ENCODE measurements around the gene BDH2. TPM values are rescaled to one million over a fixed set of nuclear protein-coding genes. Genes with fewer than 3 reads are reported as not detected.

BDH2 gene
- total RNA-seq, 1 experiment from 2014 or later = 19.7 TPM

DNA sequence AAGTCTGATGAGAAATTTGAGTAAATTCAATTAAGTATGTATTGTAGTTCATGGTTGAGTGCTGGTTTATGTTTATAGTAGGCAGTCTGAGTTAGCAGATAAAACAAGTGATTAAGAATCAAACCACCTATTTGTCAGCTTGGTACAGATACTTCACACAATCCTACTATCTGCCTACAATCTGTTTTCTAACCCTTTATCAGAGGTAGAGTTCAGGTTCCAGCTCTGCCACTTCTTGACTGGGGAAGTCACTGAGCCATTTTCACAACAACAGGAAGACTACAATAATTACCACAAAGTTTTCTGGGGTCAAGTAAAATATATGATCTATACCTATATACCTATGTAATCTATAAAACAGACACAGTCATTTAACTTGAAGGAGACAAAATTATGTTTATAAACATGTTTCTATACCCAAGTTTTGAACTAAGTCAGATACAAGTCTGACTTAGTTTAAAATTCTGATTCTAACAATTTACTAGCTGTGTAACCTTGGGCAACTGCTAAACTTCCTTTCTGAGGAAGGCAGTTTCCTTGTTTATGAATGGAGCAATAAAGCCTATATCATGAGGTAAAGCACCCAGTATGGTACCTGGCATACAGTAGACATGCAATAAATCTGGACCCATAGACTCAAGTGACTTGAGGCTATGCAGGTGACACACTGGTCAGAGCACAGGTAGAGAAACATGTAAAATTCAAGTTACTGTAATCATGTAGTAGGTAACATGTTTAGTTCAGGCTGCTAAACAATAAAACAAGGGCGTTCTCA lies 37.2 kb upstream of the BDH2 start:
- H3K9me3 Mint-ChIP-seq (ENCODE audit: unreplicated experiment) = no peaks in the 10 kb centered on the region
- peaks cover 41% of the 10 kb centered on the region for H3K36me3 Mint-ChIP-seq (ENCODE audit: insufficient read depth, unreplicated experiment)
- no peaks in the 10 kb centered on the region for H3K27me3 Mint-ChIP-seq (ENCODE audit: insufficient read depth, unreplicated experiment)
- H3K4me3 Mint-ChIP-seq (ENCODE audit: unreplicated experiment) = no peak overlapping the region
- no peak overlapping the region for H3K27ac Mint-ChIP-seq (ENCODE audit: unreplicated experiment)
- no peak overlapping the region for H3K4me3 ChIP-seq (ENCODE audit: low read depth, low read length)
- no peak for TF ChIP-seq CTCF (IDR thresholded peaks at IDR 0.05; ENCODE audit: insufficient read depth in 1 of 2, low read depth in 1 of 2, low read length in 1 of 2, severe bottlenecking in 1 of 2, unreplicated experiment in 1 of 2)
- no TSS peak for BruUV-seq (replicated peaks)
- no peaks in the 10 kb centered on the region for H3K9me3 ChIP-seq
- POLR2A ChIA-PET = no interaction called here
- intact Hi-C loops (cut with micrococcal nuclease; ENCODE audit: unreplicated experiment) = no loop called here
- no peaks in the 10 kb centered on the region for H3K4me1 ChIP-seq
- CTCF ChIA-PET = no interaction called here
- no peaks in the 10 kb centered on the region for H3K27me3 ChIP-seq (replicated peaks; ENCODE audit: control insufficient read depth, insufficient read depth, low read length)
- H3K4me1 Mint-ChIP-seq (ENCODE audit: low read depth, unreplicated experiment) = no peaks in the 10 kb centered on the region
- no peaks in the 10 kb centered on the region for H3K36me3 ChIP-seq (ENCODE audit: control insufficient read depth, insufficient read depth, low read length)
- no peak for DNase-seq

DNA sequence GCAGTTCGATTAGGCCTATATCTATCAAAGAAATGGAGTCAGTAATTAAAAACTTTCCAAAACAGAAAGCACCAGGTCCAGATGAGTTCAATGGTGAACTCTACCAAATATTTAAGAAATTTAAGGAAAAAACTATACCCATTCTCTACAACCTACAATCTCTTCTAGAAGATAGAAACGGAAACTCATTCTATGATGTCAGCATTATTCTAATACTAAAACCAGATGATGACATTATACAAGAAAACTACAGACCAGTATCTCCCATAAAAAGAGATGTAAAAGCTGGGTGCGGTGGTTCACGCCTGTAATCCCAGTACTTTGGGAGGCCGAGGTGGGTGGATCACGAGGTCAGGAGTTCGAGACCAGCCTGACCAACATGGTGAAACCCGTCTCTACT lies 29.5 kb upstream of the BDH2 start:
- Histone ChIP-seq H3K9me3 (no peaks in the 10 kb centered on the region), H3K27me3 (replicated peaks; ENCODE audit: control insufficient read depth, insufficient read depth, low read length) (no peaks in the 10 kb centered on the region), H3K36me3 (ENCODE audit: control insufficient read depth, insufficient read depth, low read length) (no peaks in the 10 kb centered on the region), H3K4me3 (ENCODE audit: low read depth, low read length) (no peak overlapping the region), H3K4me1 (no peaks in the 10 kb centered on the region)
- no TSS peak for BruUV-seq (replicated peaks)
- ChIA-PET CTCF (no interaction called here), POLR2A (no interaction called here)
- Mint-ChIP-seq H3K4me1 (ENCODE audit: low read depth, unreplicated experiment) (no peaks in the 10 kb centered on the region), H3K27ac (ENCODE audit: unreplicated experiment) (no peak overlapping the region), H3K9me3 (ENCODE audit: unreplicated experiment) (no peaks in the 10 kb centered on the region), H3K27me3 (ENCODE audit: insufficient read depth, unreplicated experiment) (no peaks in the 10 kb centered on the region), H3K36me3 (ENCODE audit: insufficient read depth, unreplicated experiment) (peaks cover 52% of the 10 kb centered on the region), H3K4me3 (ENCODE audit: unreplicated experiment) (no peak overlapping the region)
- no peak for DNase-seq
- intact Hi-C loops (cut with micrococcal nuclease; ENCODE audit: unreplicated experiment) = no loop called here
- no peak for TF ChIP-seq CTCF (IDR thresholded peaks at IDR 0.05; ENCODE audit: insufficient read depth in 1 of 2, low read depth in 1 of 2, low read length in 1 of 2, severe bottlenecking in 1 of 2, unreplicated experiment in 1 of 2)

DNA sequence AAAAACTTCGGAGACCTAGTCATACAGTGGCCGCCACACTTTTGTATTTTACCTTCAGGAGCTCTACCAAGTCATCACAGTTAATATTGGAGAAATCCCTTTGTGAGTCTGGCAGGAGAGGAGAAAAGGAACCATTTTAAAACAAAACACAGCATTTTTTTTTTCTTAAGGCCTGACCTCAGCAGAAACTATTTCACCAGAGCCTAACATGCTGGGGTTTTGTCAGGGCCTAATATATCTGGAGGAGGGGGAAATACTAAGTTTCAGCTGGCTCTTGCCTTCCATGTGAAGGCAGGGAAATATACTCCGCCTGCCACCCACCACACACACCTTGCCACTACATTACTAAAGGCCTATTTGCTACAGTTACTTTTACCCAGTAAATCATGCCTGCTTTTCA lies 26.5 kb upstream of the BDH2 start:
- no peaks in the 10 kb centered on the region for H3K9me3 Mint-ChIP-seq (ENCODE audit: unreplicated experiment)
- Histone ChIP-seq H3K9me3 (no peaks in the 10 kb centered on the region), H3K27me3 (replicated peaks; ENCODE audit: control insufficient read depth, insufficient read depth, low read length) (no peaks in the 10 kb centered on the region), H3K4me3 (ENCODE audit: low read depth, low read length) (no peak overlapping the region), H3K36me3 (ENCODE audit: control insufficient read depth, insufficient read depth, low read length) (no peaks in the 10 kb centered on the region), H3K4me1 (no peaks in the 10 kb centered on the region)
- CTCF ChIA-PET = no interaction called here
- no peaks in the 10 kb centered on the region for H3K27me3 Mint-ChIP-seq (ENCODE audit: insufficient read depth, unreplicated experiment)
- no peaks in the 10 kb centered on the region for H3K4me1 Mint-ChIP-seq (ENCODE audit: low read depth, unreplicated experiment)
- H3K36me3 Mint-ChIP-seq (ENCODE audit: insufficient read depth, unreplicated experiment) = peaks cover 47% of the 10 kb centered on the region
- POLR2A ChIA-PET = no interaction called here
- H3K27ac Mint-ChIP-seq (ENCODE audit: unreplicated experiment) = no peak overlapping the region
- no peak for DNase-seq
- intact Hi-C loops (cut with micrococcal nuclease; ENCODE audit: unreplicated experiment) = no loop called here
- H3K4me3 Mint-ChIP-seq (ENCODE audit: unreplicated experiment) = no peak overlapping the region
- no peak for TF ChIP-seq CTCF (IDR thresholded peaks at IDR 0.05; ENCODE audit: insufficient read depth in 1 of 2, low read depth in 1 of 2, low read length in 1 of 2, severe bottlenecking in 1 of 2, unreplicated experiment in 1 of 2)
- no TSS peak for BruUV-seq (replicated peaks)

Data from Caco-2 (cell line).